Measurements from ENCODE around the gene RNF217.

GRCh38 chr6:125076482-125076742 lies 114.2 kb downstream of the RNF217 start:
- TF ChIP-seq CTCF (IDR thresholded peaks at IDR 0.05) (no peak), POLR2AphosphoS5 (IDR thresholded peaks at IDR 0.05) (no peak)
